DMS 273 treated with DMSO at 0.1 percent for 48 hours (cell line): ENCODE measurements around the gene RBM22.

Experiments
- DNase-seq: peaks from one replicate; lab custom pipeline; 2025; lab: John Stamatoyannopoulos, UW

RBM22 gene

GRCh38 chr5:150651924-150652671 is 48.8 kb downstream of the RBM22 start:
- no peak for DNase-seq

GRCh38 chr5:150651382-150651781 is 49.5 kb downstream of the RBM22 start:
- no peak for DNase-seq

GRCh38 chr5:150650021-150651006 is 50.5 kb downstream of the RBM22 start:
- DNase-seq = no peak

- no peak for DNase-seq
Observed at GRCh38 chr5:150649108-150650020, 51.5 kb downstream of the RBM22 start.

DNA sequence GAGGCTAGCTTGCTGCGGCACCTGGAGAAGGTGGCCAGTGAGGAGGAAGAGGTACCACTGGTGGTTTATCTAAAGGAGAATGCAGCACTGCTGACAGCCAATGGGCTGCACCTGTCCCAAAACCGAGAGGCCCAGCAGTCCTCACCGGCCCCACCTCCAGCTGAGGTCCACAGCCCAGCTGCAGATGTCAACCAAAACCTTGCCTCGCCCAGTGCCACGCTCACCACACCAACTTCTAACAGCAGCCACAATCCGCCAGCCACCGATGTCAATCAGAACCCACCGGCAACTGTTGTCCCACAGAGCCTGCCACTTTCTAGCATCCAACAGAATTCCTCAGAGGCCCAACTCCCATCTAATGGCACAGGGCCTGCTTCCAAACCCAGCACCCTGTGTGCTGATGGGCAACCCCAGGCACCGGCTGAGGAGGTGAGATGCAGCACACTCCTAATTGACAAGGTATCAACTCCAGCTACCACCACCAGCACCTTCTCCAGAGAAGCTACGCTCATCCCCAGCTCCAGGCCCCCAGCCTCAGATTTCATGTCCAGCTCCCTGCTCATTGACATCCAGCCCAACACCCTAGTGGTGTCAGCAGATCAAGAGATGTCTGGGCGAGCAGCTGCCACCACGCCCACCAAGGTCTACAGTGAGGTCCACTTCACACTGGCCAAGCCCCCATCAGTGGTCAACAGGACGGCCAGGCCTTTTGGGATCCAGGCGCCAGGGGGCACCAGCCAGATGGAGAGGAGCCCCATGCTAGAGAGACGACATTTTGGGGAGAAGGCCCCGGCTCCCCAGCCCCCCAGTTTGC is 52.4 kb downstream of the RBM22 start:
- DNase-seq = no peak

DNA sequence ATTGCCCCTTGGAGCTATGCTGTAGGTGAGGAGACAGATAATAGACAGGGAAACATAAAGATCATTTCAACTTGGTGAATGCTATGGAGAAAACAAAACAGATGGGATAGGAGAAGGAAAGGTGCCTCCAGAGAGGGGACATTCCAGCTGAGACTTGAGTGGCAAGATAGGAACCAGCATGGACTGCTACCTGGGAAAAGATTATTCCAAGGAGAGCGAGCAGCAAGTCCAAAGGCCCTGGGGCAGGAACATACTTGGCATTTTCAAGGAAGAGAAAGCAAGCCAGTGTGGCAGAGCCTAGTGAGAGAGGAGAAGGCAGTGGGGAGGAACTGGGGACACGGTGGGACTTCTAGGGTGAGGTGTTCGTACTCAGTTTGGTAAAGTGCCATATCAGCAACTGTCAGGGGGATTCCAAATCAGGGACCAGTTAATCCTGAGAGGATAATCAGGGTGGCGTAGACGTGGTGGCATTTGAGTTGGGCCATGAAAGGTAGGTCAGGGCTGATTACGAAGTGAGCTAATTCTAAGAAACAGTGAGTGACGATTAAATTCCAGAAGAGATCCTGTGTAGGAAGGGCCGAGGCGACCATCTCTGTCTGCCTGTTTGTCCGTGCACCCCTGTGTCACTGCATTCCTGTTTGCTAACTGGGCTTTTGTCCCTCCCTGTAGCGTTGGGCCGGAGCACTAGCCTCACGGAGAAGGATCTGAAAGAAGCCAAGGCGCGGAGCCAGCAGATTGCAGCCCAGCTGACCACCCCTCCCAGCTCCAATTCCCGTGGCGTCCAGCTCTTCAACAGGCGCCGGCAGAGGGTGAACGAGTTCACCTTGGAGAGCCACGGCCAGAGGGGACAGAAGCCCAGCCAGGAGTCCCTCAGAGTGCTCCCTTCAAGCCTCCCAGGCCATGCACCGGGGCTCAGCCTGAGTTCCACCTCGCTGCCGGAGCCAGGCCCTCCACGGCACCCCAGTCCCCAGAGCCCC is 53.3 kb downstream of the RBM22 start:
- DNase-seq = no peak

DNA sequence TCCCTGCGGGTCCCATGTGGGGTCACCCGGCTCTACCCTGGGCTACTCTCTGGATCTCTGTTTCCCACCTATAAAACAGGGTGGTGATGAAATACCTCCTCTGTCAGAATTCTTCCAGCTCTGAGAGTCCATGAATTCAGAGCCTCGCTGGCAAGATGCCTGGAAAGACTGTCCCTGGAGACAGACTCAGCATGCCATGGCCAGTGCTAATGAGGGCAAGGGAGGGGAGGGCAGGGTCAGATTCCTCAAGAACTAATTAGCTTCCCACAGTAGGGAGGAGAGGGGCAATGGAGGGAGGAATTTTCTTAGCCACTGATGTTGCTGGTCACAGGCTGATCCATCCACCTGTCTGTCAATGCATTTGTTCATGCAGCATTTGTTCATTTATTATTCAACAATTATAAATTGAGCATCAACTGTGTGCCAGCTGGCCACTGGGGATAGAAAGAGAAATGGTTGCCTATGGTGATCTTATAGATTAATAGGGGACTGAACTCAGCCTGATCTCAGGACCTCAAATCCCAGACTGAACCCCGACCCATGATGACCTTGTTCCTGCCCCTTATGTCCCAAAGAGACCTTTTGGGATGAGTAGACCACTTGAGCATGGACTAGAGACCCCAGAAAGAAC is 55.7 kb downstream of the RBM22 start:
- DNase-seq = peak; percentile 34

- DNase-seq = peak; percentile 17
Observed at GRCh38 chr5:150644514-150644913, 56.3 kb downstream of the RBM22 start.

DNA sequence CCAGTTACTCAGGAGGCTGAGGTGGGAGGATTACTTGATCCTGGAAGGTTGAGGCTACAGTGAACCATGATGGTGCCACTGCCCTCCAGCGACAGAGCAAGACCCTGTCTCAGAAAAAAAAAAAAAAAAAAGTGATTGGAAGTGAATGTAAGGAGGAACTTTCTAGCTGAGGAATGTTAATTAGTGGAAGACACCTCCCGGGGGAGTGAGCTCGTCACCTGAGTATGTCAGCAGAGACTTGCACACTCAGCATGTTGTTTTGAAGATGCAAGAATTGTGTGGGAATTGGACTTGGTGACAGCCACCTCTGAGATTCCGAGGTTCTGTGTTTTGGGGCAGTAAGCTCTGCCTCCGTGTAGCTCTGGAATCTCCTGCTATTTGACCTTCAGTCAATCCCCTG is 56.8 kb downstream of the RBM22 start:
- no peak for DNase-seq

GRCh38 chr5:150642991-150643710 is 57.7 kb downstream of the RBM22 start:
- no peak for DNase-seq

- DNase-seq = no peak
Observed at GRCh38 chr5:150642567-150642927, 58.3 kb downstream of the RBM22 start.

DNA sequence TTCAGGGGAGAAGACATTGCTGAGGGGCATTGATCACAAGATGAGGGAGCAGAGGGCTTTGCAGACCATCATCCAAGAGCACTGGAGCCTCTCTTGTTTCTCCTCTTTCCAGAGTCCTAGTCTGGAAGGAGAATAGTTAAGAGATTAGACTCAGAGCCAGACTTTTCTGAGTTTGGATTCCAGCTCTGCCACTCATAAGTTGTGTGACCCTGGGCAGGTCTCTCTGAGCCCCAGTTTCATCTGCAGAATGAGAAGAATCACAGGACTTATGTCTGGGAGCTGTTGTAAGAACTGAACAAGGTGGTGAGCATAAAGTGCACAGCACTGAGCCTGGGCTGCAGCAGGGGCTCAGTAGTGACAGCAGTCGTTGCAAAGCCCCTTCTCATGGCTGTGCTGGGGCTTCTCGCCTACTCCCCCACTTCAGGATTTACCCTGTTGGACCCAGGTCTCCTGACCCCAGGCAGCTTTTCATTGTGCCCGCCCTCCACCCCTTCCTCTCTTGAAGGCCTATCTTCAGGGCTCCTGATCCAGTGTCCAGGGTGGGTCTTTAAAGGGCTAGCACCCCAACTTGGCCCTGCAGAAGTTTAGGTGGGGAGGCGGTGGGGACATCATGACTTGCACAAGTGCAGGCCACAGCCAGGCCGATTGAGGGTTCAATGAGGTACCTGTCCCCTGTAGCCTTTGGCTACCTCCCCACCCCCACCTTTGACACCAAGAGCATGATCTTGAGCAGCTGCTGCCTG is 58.9 kb downstream of the RBM22 start:
- no peak for DNase-seq

DNA sequence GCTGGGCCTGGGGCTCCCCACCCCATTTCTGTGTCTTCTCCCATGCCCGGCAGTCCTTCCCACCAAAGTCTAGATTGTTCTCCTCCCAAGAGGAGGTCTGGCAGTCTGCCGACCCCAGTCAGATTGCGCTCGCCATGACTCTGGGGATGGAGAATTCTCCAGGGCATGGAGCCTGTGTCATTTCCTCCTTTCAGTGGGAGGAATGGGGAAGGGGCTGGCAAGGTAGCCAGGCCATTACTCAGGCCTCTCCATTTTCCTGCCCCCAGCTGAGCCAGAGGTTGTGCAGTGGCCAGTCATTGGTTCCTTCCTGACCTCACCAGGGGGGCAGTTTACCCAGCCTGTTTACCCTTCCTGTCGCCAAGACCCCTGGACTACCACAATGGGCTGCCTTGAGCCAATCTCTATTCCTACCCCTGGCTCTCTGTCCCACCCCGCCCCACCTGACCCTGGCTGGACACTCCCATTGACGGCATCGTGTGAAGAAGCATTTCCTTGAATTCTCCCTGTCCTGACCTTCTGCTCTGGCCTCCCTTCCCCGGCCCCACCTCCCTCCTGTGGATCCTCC is 59.8 kb downstream of the RBM22 start:
- DNase-seq = no peak
